Panc1 (cell line): ENCODE measurements around the gene DCLRE1C. TPM values are rescaled to one million over a fixed set of nuclear protein-coding genes. Genes with fewer than 3 reads are reported as not detected.
A peak's percentile ranks its signal among the peaks of the same experiment; 100 is the strongest.
"Not testable (repeated sequence)": the region's sequence is repeated elsewhere in the genome, so short reads cannot be mapped to it uniquely, and the experiment has no call there.

Source experiments
- ATAC-seq: fragments of 200-7000 bp; cut with Tn5 transposase; 2 replicates; pipeline ENCODE4 v1.9.1; 2020; ENCODE audit warnings: mild to moderate bottlenecking, moderate library complexity
- BruUV-seq: library from RNA; stranded (reverse); fragments of 400-500 nt; replicated peaks from 2 replicates; lab custom pipeline; 2021; lab: Mats Ljungman, UMichigan
- CTCF ChIA-PET: fragments of 300-600 bp; sonication (Branson Sonifier 250); formaldehyde crosslinking; loops from one replicate; lab custom pipeline; 2022; ENCODE audit warnings: antibody characterized with exemption; lab: Charles Lee
- POLR2A ChIA-PET: fragments of 300-600 bp; sonication (Branson Sonifier 250); formaldehyde crosslinking; loops from one replicate; lab custom pipeline; 2022; ENCODE audit warnings: antibody characterized with exemption; lab: Charles Lee
- DNase-seq: peaks from one replicate; pipeline ENCODE4 v3.0.0-alpha.2; 2010; ENCODE audit warnings: low read depth, low spot score
- H3K27ac ChIP-seq: 2 replicates; pipeline ENCODE4 v1.5.1; 2011; ENCODE audit warnings: mild to moderate bottlenecking, low read length, inconsistent platforms
- H3K27me3 ChIP-seq: fragments of 200-500 bp; sonication (Bioruptor generic); 2 replicates; pipeline ENCODE4 v1.6.0; 2014; ENCODE audit warnings: low read length, inconsistent platforms; ENCODE audit not compliant: control insufficient read depth, insufficient read depth
- H3K36me3 ChIP-seq: fragments of 200-500 bp; sonication (Bioruptor generic); 2 replicates; pipeline ENCODE4 v1.5.1; 2014; ENCODE audit warnings: inconsistent platforms, mild to moderate bottlenecking, low read length, moderate library complexity; ENCODE audit not compliant: control insufficient read depth, insufficient read depth
- H3K4me1 ChIP-seq: 2 replicates; pipeline ENCODE4 v1.5.1; 2011; ENCODE audit warnings: inconsistent platforms, mild to moderate bottlenecking, low read length, moderate library complexity; ENCODE audit not compliant: control insufficient read depth, insufficient read depth
- H3K4me3 ChIP-seq, 2 experiments: 2 replicates each; pipeline ENCODE4 v1.5.1; 2011 to 2012; ENCODE audit warnings: low read depth in 2 of 2, low read length in 2 of 2, mild to moderate bottlenecking in 2 of 2, inconsistent platforms in 1 of 2, moderate library complexity in 1 of 2
- H3K9me3 ChIP-seq: fragments of 200-500 bp; sonication (Bioruptor generic); 2 replicates; pipeline ENCODE4 v1.5.1; 2014; ENCODE audit warnings: low read depth, mild to moderate bottlenecking, inconsistent platforms, low read length, moderate library complexity; ENCODE audit not compliant: control insufficient read depth, insufficient read depth
- CTCF ChIP-seq: fragments of 450-650 bp; IDR thresholded peaks from 2 replicates; pipeline ENCODE4 v1.5.1; 2017; ENCODE audit warnings: mild to moderate bottlenecking
- POLR2AphosphoS5 ChIP-seq: IDR thresholded peaks from 2 replicates; pipeline ENCODE4 v1.6.1; 2012; ENCODE audit warnings: mild to moderate bottlenecking, low read depth, low read length, moderate library complexity
- REST ChIP-seq, 2 experiments: IDR thresholded peaks; 2 replicates each; pipeline ENCODE4 v1.6.1; 2011 to 2012; ENCODE audit warnings: low read depth in 2 of 2, control low read depth in 1 of 2, low read length in 1 of 2, mild to moderate bottlenecking in 1 of 2, moderate library complexity in 1 of 2; ENCODE audit not compliant: insufficient read depth in 1 of 2
- SIN3A ChIP-seq: IDR thresholded peaks from 2 replicates; pipeline ENCODE4 v1.6.1; 2012; ENCODE audit warnings: low read depth, mild to moderate bottlenecking, low read length, moderate library complexity, borderline replicate concordance; ENCODE audit not compliant: insufficient read depth
- TCF7L2 ChIP-seq: IDR thresholded peaks from 2 replicates; pipeline ENCODE4 v1.6.1; 2011; ENCODE audit warnings: mild to moderate bottlenecking, low read depth, low read length, inconsistent platforms
- in situ Hi-C: cut with HindIII; loops from 2 replicates; pipeline ENCODE4 v1.10.0; 2016; ENCODE audit warnings: low sequenced_read_pairs, low pct_unique_long_range_greater_than_20kb
- intact Hi-C: fragments of 100-400 bp; cut with micrococcal nuclease; formaldehyde crosslinking; loops from one replicate; pipeline ENCODE4 v1.10.0; 2022; ENCODE audit not compliant: unreplicated experiment
- total RNA-seq: library from RNA; stranded (reverse); gene quantifications from one replicate; pipeline ENCODE4 v1.2.1, GENCODE V29; 2021; ENCODE audit not compliant: unreplicated experiment

The DCLRE1C gene
- total RNA-seq, 1 experiment from 2014 or later, result 9.1 TPM

GRCh38 chr10:14992336-14992735 is 38.4 kb upstream of the DCLRE1C start:
- CTCF ChIA-PET, H3K4me3 ChIP-seq, ATAC-seq, H3K36me3 ChIP-seq, POLR2A ChIA-PET, in situ Hi-C loops, H3K27ac ChIP-seq, H3K4me1 ChIP-seq, intact Hi-C loops, BruUV-seq, H3K27me3 ChIP-seq, H3K9me3 ChIP-seq, DNase-seq: not testable (repeated sequence)

GRCh38 chr10:14991035-14991749 is 37.3 kb upstream of the DCLRE1C start:
- H3K36me3 ChIP-seq, H3K27me3 ChIP-seq, CTCF ChIA-PET, DNase-seq, BruUV-seq, H3K27ac ChIP-seq, in situ Hi-C loops, H3K4me3 ChIP-seq, H3K4me1 ChIP-seq, H3K9me3 ChIP-seq, intact Hi-C loops, ATAC-seq, POLR2A ChIA-PET: not testable (repeated sequence)
- peak; percentile 10; the same call in 1 of the 2 replicates for TF ChIP-seq CTCF

GRCh38 chr10:14989552-14989951 is 35.7 kb upstream of the DCLRE1C start:
- H3K4me3 ChIP-seq, H3K27ac ChIP-seq, H3K9me3 ChIP-seq, H3K36me3 ChIP-seq, in situ Hi-C loops, H3K4me1 ChIP-seq, intact Hi-C loops, DNase-seq, POLR2A ChIA-PET, ATAC-seq, CTCF ChIA-PET, H3K27me3 ChIP-seq, BruUV-seq: not testable (repeated sequence)

- intact Hi-C loops, result no loop called here
- Histone ChIP-seq H3K27ac (no peak overlapping the region), H3K4me1 (no peaks in the 10 kb centered on the region), H3K9me3 (no peaks in the 10 kb centered on the region), H3K27me3 (no peaks in the 10 kb centered on the region; the same call in 1 of the 2 replicates), H3K36me3 (no peaks in the 10 kb centered on the region), H3K4me3 (no peak overlapping the region)
- BruUV-seq, result no TSS peak
- ChIA-PET CTCF (no interaction called here), POLR2A (no interaction called here)
- ATAC-seq, result no peak
- no peak for DNase-seq
- no peak for TF ChIP-seq SIN3A
- no peak for TF ChIP-seq CTCF
- TF ChIP-seq TCF7L2, result no peak
- TF ChIP-seq POLR2AphosphoS5, result no peak
- no peak for TF ChIP-seq REST (IDR thresholded peaks at IDR 0.05; ENCODE audit: insufficient read depth in 1 of 2, low read depth in 2 of 2, low read length in 1 of 2)
- in situ Hi-C loops, result no loop called here
Measured at GRCh38 chr10:14982744-14983143, 28.8 kb upstream of the DCLRE1C start.
